K562 (cell line): ENCODE measurements around the gene CACNA2D3. TPM values are rescaled to one million over a fixed set of nuclear protein-coding genes. Genes with fewer than 3 reads are reported as not detected.

Experiments
- ATAC-seq: fragments of 200-7000 bp; cut with Tn5 transposase; 3 replicates; pipeline ENCODE4 v1.9.1; 2020; ENCODE audit warnings: moderate library complexity
- BruUV-seq: library from RNA; stranded (reverse); fragments of 400-500 nt; replicated peaks from 2 replicates; lab custom pipeline; 2021; lab: Mats Ljungman, UMichigan
- CTCF ChIA-PET: fragments of 300-600 bp; formaldehyde crosslinking; extraction: SDS; loops from one replicate; lab custom pipeline; 2021; ENCODE audit warnings: low intra/inter-chr PET ratio; lab: Yijun Ruan, JAX
- POLR2A ChIA-PET: fragments of 300-600, 350-650 bp; sonication (Branson Sonifier 250); formaldehyde crosslinking; extraction: SDS; loops from one replicate; lab custom pipeline; 2021; ENCODE audit warnings: antibody characterized with exemption, inconsistent platforms; lab: Yijun Ruan, JAX
- DNase-seq, 4 experiments: peaks; one replicate each; pipeline versions ENCODE4 v3.0.0 to v3.0.0-alpha.2; 2011 to 2018; ENCODE audit warnings: low spot score in 3 of 4, mixed read lengths in 3 of 4; ENCODE audit errors: extremely low read depth in 1 of 4
- FAIRE-seq: peaks from 2 replicates; lab custom pipeline; 2011; peaks lifted over from hg19 to GRCh38; lab: Jason Lieb, UNC
- H2AFZ ChIP-seq: 2 replicates; pipeline ENCODE4 v1.6.0; 2011; ENCODE audit warnings: low read depth, low read length, control low read depth, inconsistent platforms
- H3K27ac ChIP-seq: fragments of 200-600 bp; 3 replicates; pipeline ENCODE4 v1.8.0; 2011; ENCODE audit warnings: low read depth, mild to moderate bottlenecking, control low read depth, inconsistent platforms, low read length, moderate library complexity, mixed read lengths; ENCODE audit errors: extremely low read depth
- H3K27me3 ChIP-seq, 2 experiments: fragments of 300-600 bp in 1 of 2; 2 replicates in 1 of 2; 3 replicates in 1 of 2; pipeline versions ENCODE4 v1.6.0 to v1.8.0; 2011; ENCODE audit warnings: inconsistent platforms in 2 of 2, low read length in 2 of 2, mild to moderate bottlenecking in 1 of 2, mixed read lengths in 1 of 2, moderate library complexity in 1 of 2; ENCODE audit not compliant: control insufficient read depth in 2 of 2, insufficient read depth in 2 of 2
- H3K36me3 ChIP-seq: fragments of 300-600 bp; 3 replicates; pipeline ENCODE4 v1.8.0; 2011; ENCODE audit warnings: mild to moderate bottlenecking, low read length, inconsistent platforms; ENCODE audit not compliant: control insufficient read depth, insufficient read depth
- H3K4me1 ChIP-seq, 2 experiments: fragments of 200-600 bp in 1 of 2; replicated peaks in 1 of 2; 2 replicates in 1 of 2; 3 replicates in 1 of 2; pipeline versions ENCODE4 v1.5.1 to v1.8.0; 2011; ENCODE audit warnings: inconsistent platforms in 2 of 2, low read length in 2 of 2, mild to moderate bottlenecking in 1 of 2, mixed read lengths in 1 of 2, moderate library complexity in 1 of 2; ENCODE audit not compliant: control insufficient read depth in 2 of 2, insufficient read depth in 2 of 2
- H3K4me2 ChIP-seq: 2 replicates; pipeline ENCODE4 v1.6.1; 2011; ENCODE audit warnings: low read length, control low read depth, inconsistent platforms, mixed read lengths; ENCODE audit not compliant: insufficient read depth
- H3K4me3 ChIP-seq: fragments of 200-600 bp; sonication (generic), shearing (Covaris generic); 2 replicates; pipeline ENCODE4 v1.5.1; 2016; ENCODE audit warnings: control low read depth, inconsistent platforms
- H3K79me2 ChIP-seq: fragments of 200-600 bp; 3 replicates; pipeline ENCODE4 v1.8.0; 2011; ENCODE audit warnings: low read length, inconsistent platforms; ENCODE audit not compliant: control insufficient read depth, insufficient read depth
- H3K9ac ChIP-seq, 2 experiments: 2 replicates each; pipeline versions ENCODE4 v1.6.0 to v1.6.1; 2011; ENCODE audit warnings: low read depth in 2 of 2, low read length in 2 of 2, control low read depth in 1 of 2, inconsistent platforms in 1 of 2, mild to moderate bottlenecking in 1 of 2, mixed read lengths in 1 of 2; ENCODE audit not compliant: insufficient read depth in 1 of 2
- H3K9me1 ChIP-seq: one replicate; pipeline ENCODE4 v1.6.0; 2011; ENCODE audit warnings: inconsistent platforms, mild to moderate bottlenecking, low read length, moderate library complexity; ENCODE audit not compliant: control insufficient read depth, insufficient read depth
- H3K9me3 ChIP-seq: replicated peaks from 2 replicates; pipeline ENCODE4 v1.5.1; 2011; ENCODE audit warnings: low read depth, low read length, inconsistent platforms; ENCODE audit not compliant: control insufficient read depth, insufficient read depth
- H4K20me1 ChIP-seq: replicated peaks from 2 replicates; pipeline ENCODE4 v1.6.1; 2011; ENCODE audit warnings: low read length, inconsistent platforms, mixed read lengths; ENCODE audit not compliant: control insufficient read depth, insufficient read depth
- CBX1 ChIP-seq: sonication (generic); IDR thresholded peaks from 2 replicates; pipeline ENCODE4 v1.6.1; 2016; ENCODE audit warnings: antibody characterized with exemption, low read depth, mild to moderate bottlenecking
- CLOCK ChIP-seq: fragments of 250-450 bp; sonication (Bioruptor Pico); IDR thresholded peaks from 2 replicates; pipeline ENCODE4 v1.4.0; 2020; ENCODE audit warnings: mild to moderate bottlenecking, moderate library complexity, borderline replicate concordance
- ELK1 ChIP-seq: sonication (generic); formaldehyde crosslinking; IDR thresholded peaks from 2 replicates; pipeline ENCODE4 v1.8.1; 2022; ENCODE audit warnings: missing genetic modification reagents
- HOMEZ ChIP-seq: fragments of 250-450 bp; sonication (Bioruptor Pico); IDR thresholded peaks from 2 replicates; pipeline ENCODE4 v1.4.0; 2020; ENCODE audit warnings: mild to moderate bottlenecking, moderate library complexity
- MLX ChIP-seq, 2 experiments: fragments of 450-650 bp in 1 of 2; sonication (generic) in 1 of 2; formaldehyde crosslinking; conservative IDR thresholded peaks; 2 replicates each; pipeline versions ENCODE4 v1.4.0 to v1.8.1; 2020 to 2022; ENCODE audit warnings: mild to moderate bottlenecking in 1 of 2, missing genetic modification reagents in 1 of 2
- NRF1 ChIP-seq, 2 experiments: fragments of 450-650 bp; IDR thresholded peaks in 1 of 2; conservative IDR thresholded peaks in 1 of 2; 2 replicates each; pipeline ENCODE4 v1.6.1; 2014; ENCODE audit warnings: mild to moderate bottlenecking in 2 of 2
- PRDM10 ChIP-seq: fragments of 450-650 bp; IDR thresholded peaks from 2 replicates; pipeline ENCODE4 v1.6.1; 2018; ENCODE audit not compliant: partially characterized antibody
- SMAD4 ChIP-seq: fragments of 250-450 bp; sonication (Bioruptor Pico); conservative IDR thresholded peaks from 2 replicates; pipeline ENCODE4 v1.8.0; 2021; ENCODE audit warnings: inconsistent platforms, mild to moderate bottlenecking, moderate library complexity
- ZBTB7A ChIP-seq: IDR thresholded peaks from 2 replicates; pipeline ENCODE4 v1.6.1; 2011; ENCODE audit warnings: low read depth, mild to moderate bottlenecking, low read length, moderate library complexity, borderline replicate concordance; ENCODE audit not compliant: control insufficient read depth
- ZC3H11A ChIP-seq: IDR thresholded peaks from 2 replicates; pipeline ENCODE4 v1.6.1; 2012; ENCODE audit warnings: low read depth, low read length, improper control_type of control experiment
- ZC3H4 ChIP-seq: sonication (generic); formaldehyde crosslinking; IDR thresholded peaks from 2 replicates; pipeline ENCODE4 v1.9.0; 2021; ENCODE audit warnings: missing genetic modification reagents, borderline replicate concordance
- ZNF589 ChIP-seq: fragments of 200-800 bp; sonication (Bioruptor generic); IDR thresholded peaks from 2 replicates; pipeline ENCODE4 v1.6.1; 2016; ENCODE audit warnings: low read depth, missing genetic modification characterization, missing compliant biosample characterization
- WGBS: fragments of 100-300 bp; shearing (Covaris generic); methylation state at CpG from one replicate; pipeline ENCODE4 v1.1.6; 2016; ENCODE audit warnings: low coverage, mixed read lengths; ENCODE audit not compliant: insufficient coverage; ENCODE audit errors: missing lambda C conversion rate; 5-methylcytosine and 5-hydroxymethylcytosine counted together
- in situ Hi-C: fragments of 300-500 bp; cut with MboI; formaldehyde crosslinking; loops from 4 replicates; pipeline ENCODE4 v1.15.0; 2018; ENCODE audit warnings: inconsistent platforms, mixed read lengths
- intact Hi-C: fragments of 100-400 bp; cut with micrococcal nuclease; formaldehyde crosslinking; loops from 2 replicates; pipeline ENCODE4 v1.14.2; 2022
- polyA plus RNA-seq, 8 experiments: library from polyadenylated mRNA; depleted of rRNA in 4 of 8; stranded (reverse) in 5 of 8; unstranded in 3 of 8; fragments of >200 nt; fragmentation: Nextera tagmentation in 2 of 8; fragmentation: Illumina TruSeq in 1 of 8; extraction: Ambion mirVana in 2 of 8; extraction: Trizol in 1 of 8; gene quantifications; 2 replicates each; pipeline versions ENCODE4 v1.2.1 to v1.2.3, GENCODE V29; 2011 to 2014; ENCODE audit warnings: inconsistent platforms in 1 of 8, missing spikeins in 1 of 8
- total RNA-seq, 7 experiments: library from RNA; depleted of rRNA in 6 of 7; stranded (reverse); fragments of >200 nt in 6 of 7; fragmentation: Illumina TruSeq in 2 of 7; extraction: Trizol in 2 of 7; gene quantifications; 2 replicates each; pipeline versions ENCODE4 v1.2.1 to v1.2.3, GENCODE V29; 2011 to 2021; ENCODE audit warnings: low replicate concordance in 1 of 7

CACNA2D3 gene
- total and polyA plus RNA-seq, 9 of the 15 experiments (the other 6 are each of a cell fraction or from before 2014, with no cell fraction given): 0.01 TPM; not detected in 8

- CTCF ChIA-PET: no interaction called here
These were observed 409.4 kb downstream of the CACNA2D3 start for GRCh38 chr3:54531741-54532140.

More at GRCh38 chr3:54531741-54532140, 409.4 kb downstream of the CACNA2D3 start:
- intact Hi-C loops: no loop called here
- Histone ChIP-seq H3K27me3 (no peaks in the 10 kb centered on the region; a peak in 1 of 5 replicates), H3K9me3 (no peaks in the 10 kb centered on the region), H3K27ac (no peak overlapping the region), H2AFZ (no peak overlapping the region), H3K9me1 (no peaks in the 10 kb centered on the region), H3K36me3 (no peaks in the 10 kb centered on the region), H3K9ac (no peak overlapping the region), H3K4me2 (no peak overlapping the region), H3K4me1 (no peaks in the 10 kb centered on the region), H3K4me3 (no peak overlapping the region), H3K79me2 (no peaks in the 10 kb centered on the region), H4K20me1 (no peaks in the 10 kb centered on the region)
- FAIRE-seq: no peak
- in situ Hi-C loops: no loop called here
- TF ChIP-seq ZC3H11A (no peak), ELK1 (no peak), ZC3H4 (no peak), CBX1 (no peak), MLX (CRISPR knock-in tag; conservative IDR thresholded peaks at IDR 0.05) (no peak), CLOCK (CRISPR knock-in tag) (no peak), ZNF589 (no peak), SMAD4 (CRISPR knock-in tag) (no peak), ZBTB7A (no peak), HOMEZ (CRISPR knock-in tag) (no peak), PRDM10 (no peak), NRF1 (conservative IDR thresholded peaks at IDR 0.05 in 1 of 2, IDR thresholded peaks at IDR 0.05 in 1 of 2) (no peak)
- BruUV-seq: no TSS peak
- WGBS: 3% methylated on average over 5 of the region's 6 CpGs
- POLR2A ChIA-PET: no interaction called here
- no peak for DNase-seq
- ATAC-seq: no peak
